Neural progenitor cell (in vitro differentiated cells): ENCODE results near the gene SF3B5. TPM values are rescaled to one million over a fixed set of nuclear protein-coding genes. Genes with fewer than 3 reads are reported as not detected.

Source experiments
- DNase-seq: peaks from one replicate; pipeline ENCODE4 v3.0.0-alpha.2; 2016; ENCODE audit warnings: low spot score
- H2AFZ ChIP-seq: fragments of 200-600 bp; sonication (generic); replicated peaks from 2 replicates; pipeline ENCODE4 v1.6.1; 2016; ENCODE audit warnings: antibody characterized with exemption
- H3F3A ChIP-seq: fragments of 200-600 bp; sonication (generic); 2 replicates; pipeline ENCODE4 v1.6.1; 2016; ENCODE audit warnings: antibody characterized with exemption, low read depth
- H3K27ac ChIP-seq: fragments of 200-600 bp; sonication (generic); 2 replicates; pipeline ENCODE4 v1.5.1; 2016; ENCODE audit warnings: mild to moderate bottlenecking
- H3K27me3 ChIP-seq: fragments of 200-600 bp; sonication (generic); 2 replicates; pipeline ENCODE4 v1.6.1; 2016; ENCODE audit warnings: mild to moderate bottlenecking, moderate library complexity
- H3K36me3 ChIP-seq: fragments of 200-600 bp; sonication (generic); 2 replicates; pipeline ENCODE4 v1.5.1; 2016
- H3K4me1 ChIP-seq: fragments of 200-600 bp; sonication (generic); 2 replicates; pipeline ENCODE4 v1.6.1; 2016; ENCODE audit warnings: mixed run types
- H3K4me2 ChIP-seq: fragments of 200-600 bp; sonication (generic); 2 replicates; pipeline ENCODE4 v1.6.1; 2016
- H3K4me3 ChIP-seq: fragments of 200-600 bp; sonication (generic); 2 replicates; pipeline ENCODE4 v1.5.1; 2016
- H3K79me2 ChIP-seq: fragments of 200-600 bp; sonication (generic); 2 replicates; pipeline ENCODE4 v1.6.1; 2016; ENCODE audit warnings: low read depth
- H3K9ac ChIP-seq: fragments of 200-600 bp; sonication (generic); 2 replicates; pipeline ENCODE4 v1.6.1; 2016
- H3K9me3 ChIP-seq: fragments of 200-600 bp; sonication (generic); 2 replicates; pipeline ENCODE4 v1.5.1; 2016; ENCODE audit warnings: low read depth
- H4K20me1 ChIP-seq: fragments of 200-600 bp; sonication (generic); 2 replicates; pipeline ENCODE4 v1.6.1; 2016; ENCODE audit warnings: low read depth
- H3K27ac Mint-ChIP-seq: 3 replicates; pipeline ENCODE4 v1.8.0; 2021; ENCODE audit warnings: mixed read lengths
- H3K27me3 Mint-ChIP-seq: 2 replicates; pipeline ENCODE4 v1.8.0; 2022; ENCODE audit warnings: low read depth, mild to moderate bottlenecking, inconsistent platforms, moderate library complexity, mixed read lengths; ENCODE audit not compliant: insufficient read depth
- H3K36me3 Mint-ChIP-seq: 3 replicates; pipeline ENCODE4 v1.8.0; 2021; ENCODE audit warnings: mixed read lengths
- H3K4me1 Mint-ChIP-seq: 3 replicates; pipeline ENCODE4 v1.8.0; 2021; ENCODE audit warnings: mixed read lengths
- H3K4me3 Mint-ChIP-seq: 3 replicates; pipeline ENCODE4 v1.8.0; 2021; ENCODE audit warnings: mild to moderate bottlenecking, moderate library complexity, mixed read lengths
- H3K9me3 Mint-ChIP-seq: 3 replicates; pipeline ENCODE4 v1.8.0; 2020; ENCODE audit warnings: mixed read lengths
- EZH2 ChIP-seq: fragments of 200-600 bp; sonication (generic); IDR thresholded peaks from 2 replicates; pipeline ENCODE4 v1.6.1; 2017; ENCODE audit warnings: antibody characterized with exemption, mild to moderate bottlenecking, moderate library complexity
- EZH2phosphoT487 ChIP-seq: fragments of 200-600 bp; sonication (generic); IDR thresholded peaks from 2 replicates; pipeline ENCODE4 v1.6.1; 2017; ENCODE audit warnings: antibody characterized with exemption
- total RNA-seq: library from RNA; depleted of rRNA; stranded (reverse); fragments of >200 nt; gene quantifications from 2 replicates; pipeline ENCODE4 v1.2.3, GENCODE V29; 2015; ENCODE audit warnings: low replicate concordance
- TF ChIP-seq, protein P1 (sequence below): fragments of 200-600 bp; sonication (generic); IDR thresholded peaks from 2 replicates; pipeline ENCODE4 v1.5.1; 2017; ENCODE audit warnings: antibody characterized with exemption, mild to moderate bottlenecking

SF3B5 gene
- total RNA-seq, 1 donor from 2014 or later, result 99.0 TPM

DNA sequence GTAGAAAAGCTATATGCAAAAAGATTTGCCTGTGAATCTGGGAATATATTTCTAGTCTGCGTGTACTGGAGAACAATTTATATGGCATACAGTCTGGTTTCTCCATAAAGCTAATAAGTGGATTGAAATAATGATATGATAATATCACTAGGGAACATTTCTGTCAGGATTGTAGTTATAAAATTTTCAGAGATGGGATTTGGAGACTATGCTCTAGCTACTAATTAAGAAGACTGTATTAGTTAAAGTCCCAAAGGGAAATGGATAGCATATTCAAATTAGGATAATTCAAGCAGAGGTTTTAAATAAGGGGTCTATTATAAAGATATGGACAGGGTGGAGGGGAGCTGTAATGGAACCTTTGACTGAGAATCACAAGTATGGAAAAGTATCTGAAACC is 47.7 kb upstream of the SF3B5 start:
- Histone ChIP-seq H3K9me3 (no peaks in the 10 kb centered on the region), H4K20me1 (no peaks in the 10 kb centered on the region), H3K79me2 (no peaks in the 10 kb centered on the region), H3K36me3 (no peaks in the 10 kb centered on the region), H3K4me1 (no peaks in the 10 kb centered on the region), H3K4me3 (no peak overlapping the region), H3K27ac (no peak overlapping the region), H3K27me3 (peaks cover 22% of the 10 kb centered on the region), H2AFZ (no peak overlapping the region), H3K4me2 (no peak overlapping the region), H3F3A (no peaks in the 10 kb centered on the region), H3K9ac (no peak overlapping the region)
- Mint-ChIP-seq H3K4me3 (no peak overlapping the region), H3K4me1 (no peaks in the 10 kb centered on the region), H3K36me3 (no peaks in the 10 kb centered on the region), H3K27ac (no peak overlapping the region), H3K9me3 (no peaks in the 10 kb centered on the region), H3K27me3 (peaks cover 7% of the 10 kb centered on the region)
- TF ChIP-seq, protein P1, sequence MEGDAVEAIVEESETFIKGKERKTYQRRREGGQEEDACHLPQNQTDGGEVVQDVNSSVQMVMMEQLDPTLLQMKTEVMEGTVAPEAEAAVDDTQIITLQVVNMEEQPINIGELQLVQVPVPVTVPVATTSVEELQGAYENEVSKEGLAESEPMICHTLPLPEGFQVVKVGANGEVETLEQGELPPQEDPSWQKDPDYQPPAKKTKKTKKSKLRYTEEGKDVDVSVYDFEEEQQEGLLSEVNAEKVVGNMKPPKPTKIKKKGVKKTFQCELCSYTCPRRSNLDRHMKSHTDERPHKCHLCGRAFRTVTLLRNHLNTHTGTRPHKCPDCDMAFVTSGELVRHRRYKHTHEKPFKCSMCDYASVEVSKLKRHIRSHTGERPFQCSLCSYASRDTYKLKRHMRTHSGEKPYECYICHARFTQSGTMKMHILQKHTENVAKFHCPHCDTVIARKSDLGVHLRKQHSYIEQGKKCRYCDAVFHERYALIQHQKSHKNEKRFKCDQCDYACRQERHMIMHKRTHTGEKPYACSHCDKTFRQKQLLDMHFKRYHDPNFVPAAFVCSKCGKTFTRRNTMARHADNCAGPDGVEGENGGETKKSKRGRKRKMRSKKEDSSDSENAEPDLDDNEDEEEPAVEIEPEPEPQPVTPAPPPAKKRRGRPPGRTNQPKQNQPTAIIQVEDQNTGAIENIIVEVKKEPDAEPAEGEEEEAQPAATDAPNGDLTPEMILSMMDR, result no peak
- TF ChIP-seq EZH2phosphoT487, result no peak
- DNase-seq, result no peak

DNA sequence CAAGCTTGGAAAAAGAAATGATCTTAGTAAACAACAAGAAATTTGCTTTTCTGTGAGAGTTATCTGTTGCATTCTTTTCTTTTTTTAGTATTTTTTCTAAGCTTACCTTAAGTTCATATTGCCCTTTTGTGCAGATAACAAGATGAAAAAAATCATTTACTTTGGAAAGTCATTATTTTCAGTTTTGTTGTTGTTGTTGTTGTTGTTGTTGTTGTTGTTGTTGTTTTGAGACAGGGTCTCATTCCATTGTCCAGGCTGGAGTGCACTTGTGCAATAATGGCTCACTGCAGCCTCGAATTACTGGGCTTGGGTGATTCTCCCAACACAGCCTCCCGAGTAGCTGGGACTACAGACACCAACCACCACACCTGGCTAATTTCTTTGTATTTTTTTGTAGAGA is 46.1 kb upstream of the SF3B5 start:
- Mint-ChIP-seq H3K27me3 (no peaks in the 10 kb centered on the region), H3K9me3 (no peaks in the 10 kb centered on the region), H3K36me3 (no peaks in the 10 kb centered on the region), H3K27ac (no peak overlapping the region), H3K4me1 (no peaks in the 10 kb centered on the region), H3K4me3 (no peak overlapping the region)
- Histone ChIP-seq H4K20me1 (no peaks in the 10 kb centered on the region), H3K9me3 (no peaks in the 10 kb centered on the region), H3K27me3 (peaks cover 5% of the 10 kb centered on the region), H3K4me3 (no peak overlapping the region), H3K36me3 (no peaks in the 10 kb centered on the region), H2AFZ (no peak overlapping the region), H3K9ac (no peak overlapping the region), H3K27ac (no peak overlapping the region), H3K4me1 (no peaks in the 10 kb centered on the region), H3F3A (no peaks in the 10 kb centered on the region), H3K4me2 (no peak overlapping the region), H3K79me2 (no peaks in the 10 kb centered on the region)
- no peak for TF ChIP-seq EZH2phosphoT487
- TF ChIP-seq EZH2, result no peak
- TF ChIP-seq, protein P1, result no peak
- DNase-seq, result no peak

DNA sequence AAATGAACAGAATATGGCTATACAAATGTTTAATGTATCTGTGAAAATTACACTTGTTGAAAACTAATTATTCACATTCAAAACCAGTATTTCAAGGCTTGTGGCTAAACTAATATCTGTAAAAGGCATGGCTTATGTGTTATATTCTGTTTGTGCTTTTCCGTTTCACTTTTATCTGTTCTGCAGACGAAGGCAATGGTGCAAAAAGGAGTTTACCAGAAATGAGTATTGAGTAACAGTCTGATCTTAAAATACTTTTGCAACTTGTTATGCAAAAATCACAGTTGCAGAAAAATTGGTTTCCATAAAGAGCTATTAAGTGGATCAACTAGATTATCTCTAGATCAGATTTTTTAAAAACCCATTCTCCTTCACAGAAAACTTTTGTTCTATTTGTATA is 45.5 kb upstream of the SF3B5 start:
- Mint-ChIP-seq H3K27ac (no peak overlapping the region), H3K4me3 (no peak overlapping the region), H3K4me1 (no peaks in the 10 kb centered on the region), H3K36me3 (no peaks in the 10 kb centered on the region), H3K9me3 (no peaks in the 10 kb centered on the region), H3K27me3 (no peaks in the 10 kb centered on the region)
- DNase-seq, result no peak
- no peak overlapping the region for H3K4me3 ChIP-seq
- H2AFZ ChIP-seq, result no peak overlapping the region
- no peaks in the 10 kb centered on the region for H3K36me3 ChIP-seq
- no peak overlapping the region for H3K27ac ChIP-seq
- no peaks in the 10 kb centered on the region for H3K79me2 ChIP-seq
- H3K9ac ChIP-seq, result no peak overlapping the region
- H4K20me1 ChIP-seq, result no peaks in the 10 kb centered on the region
- no peaks in the 10 kb centered on the region for H3F3A ChIP-seq
- H3K9me3 ChIP-seq, result no peaks in the 10 kb centered on the region
- peaks cover under 1% of the 10 kb centered on the region for H3K27me3 ChIP-seq
- TF ChIP-seq EZH2, result no peak
- TF ChIP-seq, protein P1, result no peak
- no peak for TF ChIP-seq EZH2phosphoT487
- no peaks in the 10 kb centered on the region for H3K4me1 ChIP-seq
- no peak overlapping the region for H3K4me2 ChIP-seq

GRCh38 chr6:144139817-144140216 is 44.4 kb upstream of the SF3B5 start:
- no peaks in the 10 kb centered on the region for H4K20me1 ChIP-seq
- H3K4me1 ChIP-seq, result no peaks in the 10 kb centered on the region
- no peaks in the 10 kb centered on the region for H3F3A ChIP-seq
- H2AFZ ChIP-seq, result no peak overlapping the region
- no peak overlapping the region for H3K4me3 ChIP-seq
- H3K79me2 ChIP-seq, result no peaks in the 10 kb centered on the region
- Mint-ChIP-seq H3K27me3 (no peaks in the 10 kb centered on the region), H3K4me3 (no peak overlapping the region), H3K36me3 (no peaks in the 10 kb centered on the region), H3K9me3 (no peaks in the 10 kb centered on the region), H3K27ac (no peak overlapping the region), H3K4me1 (no peaks in the 10 kb centered on the region)
- H3K27me3 ChIP-seq, result no peaks in the 10 kb centered on the region
- H3K4me2 ChIP-seq, result no peak overlapping the region
- H3K36me3 ChIP-seq, result no peaks in the 10 kb centered on the region
- TF ChIP-seq EZH2phosphoT487 (no peak), EZH2 (no peak)
- TF ChIP-seq, protein P1, result no peak
- no peaks in the 10 kb centered on the region for H3K9me3 ChIP-seq
- no peak overlapping the region for H3K9ac ChIP-seq
- DNase-seq, result no peak
- no peak overlapping the region for H3K27ac ChIP-seq
